H1 (cell line): ENCODE results near the gene TNP2. TPM values are rescaled to one million over a fixed set of nuclear protein-coding genes. Genes with fewer than 3 reads are reported as not detected.
A peak's percentile ranks its signal among the peaks of the same experiment; 100 is the strongest.

ENCODE experiments used
- CTCF ChIA-PET: fragments of 300-600 bp; sonication (Branson Sonifier 250); formaldehyde crosslinking; loops from one replicate; lab custom pipeline; 2021; ENCODE audit not compliant: partially characterized antibody; lab: Charles Lee
- POLR2A ChIA-PET: fragments of 300-600 bp; sonication (Branson Sonifier 250); formaldehyde crosslinking; loops from one replicate; lab custom pipeline; 2021; ENCODE audit warnings: inconsistent platforms; ENCODE audit not compliant: partially characterized antibody; lab: Charles Lee
- DNase-seq, 2 experiments: peaks; one replicate each; pipeline versions ENCODE4 v3.0.0 to v3.0.0-alpha.2; 2010 to 2022; ENCODE audit warnings: low spot score in 2 of 2, low read depth in 1 of 2, mixed read lengths in 1 of 2
- FAIRE-seq: peaks from 2 replicates; lab custom pipeline; 2011; peaks lifted over from hg19 to GRCh38; lab: Jason Lieb, UNC
- H2AFZ ChIP-seq: 2 replicates; pipeline ENCODE4 v1.8.1; 2012; ENCODE audit warnings: low read length, inconsistent platforms
- H2AK5ac ChIP-seq: 2 replicates; pipeline ENCODE4 v1.6.1; 2013; ENCODE audit warnings: low read depth, low read length
- H2BK120ac ChIP-seq: replicated peaks from 2 replicates; pipeline ENCODE3; 2013; ENCODE audit warnings: low read depth, low read length, inconsistent platforms
- H2BK12ac ChIP-seq: 2 replicates; pipeline ENCODE4 v1.6.1; 2013; ENCODE audit warnings: low read depth, low read length
- H2BK15ac ChIP-seq: 2 replicates; pipeline ENCODE4 v1.6.1; 2013; ENCODE audit warnings: low read length
- H2BK20ac ChIP-seq: 2 replicates; pipeline ENCODE4 v1.6.1; 2013; ENCODE audit warnings: low read length
- H2BK5ac ChIP-seq: 2 replicates; pipeline ENCODE4 v1.6.1; 2013; ENCODE audit warnings: low read depth, low read length
- H3K14ac ChIP-seq: 2 replicates; pipeline ENCODE4 v1.6.1; 2013; ENCODE audit warnings: inconsistent platforms; ENCODE audit not compliant: insufficient read length
- H3K18ac ChIP-seq: 2 replicates; pipeline ENCODE4 v1.6.1; 2013; ENCODE audit warnings: low read length; ENCODE audit errors: extremely low read depth
- H3K23ac ChIP-seq: 2 replicates; pipeline ENCODE4 v1.6.1; 2013; ENCODE audit warnings: inconsistent platforms; ENCODE audit not compliant: insufficient read length
- H3K23me2 ChIP-seq: 2 replicates; pipeline ENCODE4 v1.6.1; 2013; ENCODE audit warnings: low read depth, low read length
- H3K27ac ChIP-seq: 2 replicates; pipeline ENCODE4 v1.6.1; 2011; ENCODE audit warnings: low read depth, low read length, inconsistent platforms
- H3K27me3 ChIP-seq, 4 experiments: replicated peaks in 1 of 4; 1 replicate in 1 of 4; 2 replicates in 3 of 4; pipeline versions ENCODE4 v1.6.1 to v1.8.1; 2011 to 2013; ENCODE audit warnings: low read length in 3 of 4, mild to moderate bottlenecking in 3 of 4, inconsistent platforms in 2 of 4, mixed read lengths in 2 of 4, moderate library complexity in 1 of 4; ENCODE audit not compliant: control insufficient read depth in 3 of 4, insufficient read depth in 3 of 4; ENCODE audit errors: extremely low read depth in 1 of 4
- H3K36me3 ChIP-seq, 4 experiments: 2 replicates each; pipeline versions ENCODE4 v1.6.1 to v1.8.1; 2011 to 2013; ENCODE audit warnings: mild to moderate bottlenecking in 4 of 4, low read length in 3 of 4, moderate library complexity in 2 of 4, control low read depth in 1 of 4, inconsistent platforms in 1 of 4; ENCODE audit not compliant: insufficient read depth in 4 of 4, control insufficient read depth in 2 of 4
- H3K4ac ChIP-seq: replicated peaks from 2 replicates; pipeline ENCODE3; 2013; ENCODE audit warnings: low read length, low read depth, mixed read lengths, inconsistent platforms; ENCODE audit not compliant: insufficient read length
- H3K4me1 ChIP-seq, 4 experiments: replicated peaks in 1 of 4; 1 replicate in 1 of 4; 2 replicates in 3 of 4; pipeline versions ENCODE4 v1.6.1 to v1.8.1; 2011 to 2013; ENCODE audit warnings: low read length in 3 of 4, inconsistent platforms in 2 of 4, mixed read lengths in 1 of 4; ENCODE audit not compliant: insufficient read depth in 4 of 4, control insufficient read depth in 3 of 4
- H3K4me2 ChIP-seq, 2 experiments: 2 replicates each; pipeline versions ENCODE4 v1.6.1 to v1.8.1; 2011 to 2013; ENCODE audit warnings: low read depth in 2 of 2, low read length in 2 of 2, control low read depth in 1 of 2, inconsistent platforms in 1 of 2, mild to moderate bottlenecking in 1 of 2; ENCODE audit not compliant: insufficient read depth in 1 of 2
- H3K4me3 ChIP-seq, 4 experiments: fragments of 200-600, 300-600 bp in 1 of 4; sonication (generic), shearing (Covaris generic), sonication (Bioruptor Twin) in 1 of 4; 2 replicates each; pipeline versions ENCODE4 v1.5.1 to v1.8.1; 2011 to 2016; ENCODE audit warnings: low read length in 4 of 4, low read depth in 3 of 4, control low read depth in 2 of 4, inconsistent platforms in 2 of 4, mild to moderate bottlenecking in 2 of 4, mixed read lengths in 1 of 4, moderate library complexity in 1 of 4; ENCODE audit not compliant: insufficient read depth in 2 of 4; ENCODE audit errors: extremely low read depth in 1 of 4
- H3K56ac ChIP-seq: replicated peaks from 2 replicates; pipeline ENCODE3; 2013; ENCODE audit warnings: low read depth, mild to moderate bottlenecking, mixed read lengths, low read length, inconsistent platforms; ENCODE audit not compliant: insufficient read length
- H3K79me1 ChIP-seq: 2 replicates; pipeline ENCODE4 v1.6.1; 2013; ENCODE audit warnings: low read depth, low read length, control low read depth
- H3K79me2 ChIP-seq, 2 experiments: 2 replicates each; pipeline versions ENCODE4 v1.6.1 to v1.8.1; 2012 to 2013; ENCODE audit warnings: low read length in 2 of 2, mild to moderate bottlenecking in 2 of 2, inconsistent platforms in 1 of 2; ENCODE audit not compliant: insufficient read depth in 2 of 2, control insufficient read depth in 1 of 2
- H3K9ac ChIP-seq, 4 experiments: replicated peaks in 1 of 4; 1 replicate in 1 of 4; 2 replicates in 3 of 4; pipeline versions ENCODE4 v1.6.1 to v1.8.1; 2011 to 2013; ENCODE audit warnings: low read depth in 3 of 4, low read length in 3 of 4, control low read depth in 2 of 4, mild to moderate bottlenecking in 2 of 4, moderate library complexity in 2 of 4, inconsistent platforms in 1 of 4; ENCODE audit errors: extremely low read depth in 1 of 4
- H3K9me3 ChIP-seq, 2 experiments: 2 replicates each; pipeline versions ENCODE4 v1.6.1 to v1.8.1; 2012 to 2013; ENCODE audit warnings: mild to moderate bottlenecking in 2 of 2, moderate library complexity in 2 of 2, control low read depth in 1 of 2, inconsistent platforms in 1 of 2, low read depth in 1 of 2, low read length in 1 of 2, mixed read lengths in 1 of 2; ENCODE audit not compliant: insufficient read depth in 2 of 2
- H4K20me1 ChIP-seq, 2 experiments: replicated peaks in 1 of 2; 2 replicates each; pipeline versions ENCODE3 to v1.8.1; 2011 to 2013; ENCODE audit warnings: inconsistent platforms in 2 of 2, low read length in 2 of 2, mild to moderate bottlenecking in 1 of 2; ENCODE audit not compliant: insufficient read depth in 2 of 2, control insufficient read depth in 1 of 2
- H4K5ac ChIP-seq: 2 replicates; pipeline ENCODE4 v1.6.1; 2013; ENCODE audit warnings: low read length, low read depth, mixed read lengths, inconsistent platforms; ENCODE audit not compliant: insufficient read length
- H4K8ac ChIP-seq: 2 replicates; pipeline ENCODE4 v1.8.0; 2013; ENCODE audit warnings: mild to moderate bottlenecking, moderate library complexity, low read length, inconsistent platforms; ENCODE audit not compliant: insufficient read depth; ENCODE audit errors: extremely low read depth
- H4K91ac ChIP-seq: replicated peaks from 2 replicates; pipeline ENCODE3; 2013; ENCODE audit warnings: low read length, mixed read lengths, inconsistent platforms; ENCODE audit not compliant: insufficient read length
- ATF3 ChIP-seq: IDR thresholded peaks from 2 replicates; pipeline ENCODE4 v1.6.1; 2011; ENCODE audit warnings: low read depth, mild to moderate bottlenecking, low read length; ENCODE audit not compliant: insufficient read depth
- BCL11A ChIP-seq, 2 experiments: IDR thresholded peaks; one replicate each; pipeline ENCODE4 v1.6.1; 2011; ENCODE audit warnings: low read depth in 2 of 2, low read length in 2 of 2, mild to moderate bottlenecking in 2 of 2
- CBX5 ChIP-seq: fragments of 300-800, 300-1000 bp; sonication (generic); IDR thresholded peaks from 2 replicates; pipeline ENCODE4 v1.7.1; 2016; ENCODE audit warnings: antibody characterized with exemption, low read length, low read depth
- CHD1 ChIP-seq: IDR thresholded peaks from 2 replicates; pipeline ENCODE4 v1.6.1; 2012; ENCODE audit warnings: low read depth, low read length, improper control_type of control experiment
- EGR1 ChIP-seq: IDR thresholded peaks from 2 replicates; pipeline ENCODE4 v1.6.1; 2011; ENCODE audit warnings: low read depth, low read length, borderline replicate concordance
- SIRT6 ChIP-seq: IDR thresholded peaks from one replicate; pipeline ENCODE4 v1.7.1; 2012; ENCODE audit warnings: low read length, inconsistent platforms
- TBP ChIP-seq: IDR thresholded peaks from 2 replicates; pipeline ENCODE4 v1.6.1; 2011; ENCODE audit warnings: low read depth, low read length, improper control_type of control experiment
- WGBS, 2 experiments: shearing (Covaris generic) in 1 of 2; methylation state at CpG; one replicate each; pipeline versions ENCODE4 v1.1.6 to v1.1.7; 2013 to 2015; ENCODE audit warnings: low lambda C conversion rate in 2 of 2, mixed read lengths in 2 of 2, inconsistent platforms in 1 of 2, low coverage in 1 of 2, missing lambda C conversion rate in 1 of 2; ENCODE audit not compliant: insufficient replicate concordance in 2 of 2, insufficient coverage in 1 of 2, insufficient read length in 1 of 2; ENCODE audit errors: extremely low coverage in 1 of 2, missing lambda C conversion rate in 1 of 2; 5-methylcytosine and 5-hydroxymethylcytosine counted together
- polyA plus RNA-seq, 7 experiments: library from polyadenylated mRNA; depleted of rRNA in 3 of 7; stranded (reverse) in 5 of 7; unstranded in 2 of 7; fragments of >200 nt in 5 of 7; fragments of 200-250 nt in 2 of 7; gene quantifications; 1 replicate in 5 of 7; 2 replicates in 1 of 7; 4 replicates in 1 of 7; pipeline versions ENCODE4 v1.2.1 to v1.2.3, GENCODE V29; 2011 to 2013; ENCODE audit warnings: missing spikeins in 2 of 7, mixed read lengths in 2 of 7
- total RNA-seq: library from RNA; stranded (reverse); fragmentation: NEBNext Ultra II Directional; extraction: Animal tissue kit (Norgen Biotek cat#: 25700); gene quantifications from 2 replicates; pipeline ENCODE4 v1.2.1, GENCODE V29; 2021

TNP2 gene
- total and polyA plus RNA-seq, 2 of the 8 experiments (the other 6 are each of a cell fraction or from before 2014, with no cell fraction given), result not detected

GRCh38 chr16:11278681-11279628 is 9.8 kb upstream of the TNP2 start:
- POLR2A ChIA-PET, result interaction anchor here (1.2 to 2.3 kb wide), 2 partner anchors 24 to 49 kb away, joined by 3 to 6 read pairs; no protein-coding TSS in a partner anchor
- Histone ChIP-seq H3K4me2 (no peak overlapping the region), H3K23me2 (no peaks in the 10 kb centered on the region), H4K20me1 (no peaks in the 10 kb centered on the region), H2BK5ac (no peak overlapping the region), H2AK5ac (0 out of 2 replicates have a peak overlapping the region, but pooled peaks have one; percentile 6), H3K79me1 (no peaks in the 10 kb centered on the region), H4K8ac (no peak overlapping the region), H4K91ac (no peak overlapping the region), H2AFZ (no peak overlapping the region), H3K27ac (no peak overlapping the region), H4K5ac (no peak overlapping the region), H3K56ac (no peak overlapping the region), H3K14ac (no peak overlapping the region), H3K9ac (no peak overlapping the region), H3K23ac (no peak overlapping the region), H3K27me3 (no peaks in the 10 kb centered on the region), H3K36me3 (no peaks in the 10 kb centered on the region), H2BK12ac (no peak overlapping the region; the same call in 1 of the 2 replicates), H3K4me3 (no peak overlapping the region), H2BK15ac (no peak overlapping the region), H3K9me3 (no peaks in the 10 kb centered on the region)
- 84% methylated on average over 7 of the region's 7 CpGs; no CpG with 5 or more reads in 1 of the 2 experiments for WGBS, 2 experiments
- CTCF ChIA-PET, result interaction anchor here (0.7 to 1.6 kb wide), 3 partner anchors 19 to 23 kb away, joined by 3 to 5 read pairs (median 3); partner anchors contain the start of gene SOCS1
- FAIRE-seq, result no peak
- DNase-seq, result no peak
- TF ChIP-seq ATF3 (no peak), TBP (no peak), EGR1 (no peak), BCL11A (IDR thresholded peaks at IDR 0.05; ENCODE audit: low read depth in 2 of 2, low read length in 2 of 2) (no peak), CHD1 (no peak), CBX5 (no peak), SIRT6 (no peak)
- TF ChIP-seq, all 59 proteins: peak for 0
- Histone ChIP-seq H3K79me2 (no peaks in the 10 kb centered on the region), H2BK20ac (no peak overlapping the region), H3K18ac (no peak overlapping the region), H3K4ac (no peak overlapping the region), H3K4me1 (peaks cover 0 to 5% (median under 1%) of the 10 kb centered on the region in 4 experiments; a peak in 1 of 7 replicates), H2BK120ac (no peak overlapping the region)
